ENCODE data around the gene CCDC185. TPM values are rescaled to one million over a fixed set of nuclear protein-coding genes. Genes with fewer than 3 reads are reported as not detected.

Gene CCDC185
- total and polyA plus RNA-seq, 2 experiments from 2014 or later: not detected

GRCh38 chr1:223419561-223419960, 26.3 kb downstream of the CCDC185 start:
- Histone ChIP-seq H3K79me2 (ENCODE audit: insufficient read depth) (no peaks in the 10 kb centered on the region), H3K4me3 (no peak overlapping the region), H4K20me1 (ENCODE audit: insufficient read depth) (no peaks in the 10 kb centered on the region), H2AFZ (no peak overlapping the region), H3K4me1 (ENCODE audit: insufficient read depth) (peaks cover 16% of the 10 kb centered on the region), H3F3A (ENCODE audit: insufficient read depth) (peaks cover 16% of the 10 kb centered on the region; the same call in 1 of the 2 replicates), H3K27me3 (replicated peaks; ENCODE audit: insufficient read depth) (no peaks in the 10 kb centered on the region), H3K9ac (no peak overlapping the region), H3K4me2 (ENCODE audit: unreplicated experiment) (no peak overlapping the region), H3K36me3 (ENCODE audit: low read depth) (no peaks in the 10 kb centered on the region), H3K27ac (no peak overlapping the region), H3K9me2 (ENCODE audit: insufficient read depth) (no peaks in the 10 kb centered on the region), H3K9me3 (ENCODE audit: low read depth) (no peaks in the 10 kb centered on the region)
- 82 to 87% methylated on average over 8 to 10 of the region's 10 CpGs for WGBS, 2 experiments (ENCODE audit: low coverage in 1 of 2, low lambda C conversion rate in 2 of 2, missing lambda C conversion rate in 2 of 2)
- DNase-seq: no peak
- in situ Hi-C loops (cut with MboI): no loop called here
- TF ChIP-seq EZH2 (IDR thresholded peaks at IDR 0.05; ENCODE audit: insufficient read depth, poor library complexity, severe bottlenecking): no peak
- no peak for TF ChIP-seq EZH2phosphoT487 (IDR thresholded peaks at IDR 0.05; ENCODE audit: insufficient read depth, low read depth)

- no peaks in the 10 kb centered on the region for H3K9me2 ChIP-seq (ENCODE audit: insufficient read depth)
- TF ChIP-seq EZH2 (IDR thresholded peaks at IDR 0.05; ENCODE audit: insufficient read depth, poor library complexity, severe bottlenecking) (no peak), EZH2phosphoT487 (IDR thresholded peaks at IDR 0.05; ENCODE audit: insufficient read depth, low read depth) (no peak)
- H3K9ac ChIP-seq: no peak overlapping the region
- DNase-seq: no peak
- no peaks in the 10 kb centered on the region for H3K27me3 ChIP-seq (replicated peaks; ENCODE audit: insufficient read depth)
- H3K27ac ChIP-seq: no peak overlapping the region
- H3K4me2 ChIP-seq (ENCODE audit: unreplicated experiment): no peak overlapping the region
- in situ Hi-C loops (cut with MboI): no loop called here
- no peaks in the 10 kb centered on the region for H4K20me1 ChIP-seq (ENCODE audit: insufficient read depth)
- H3K79me2 ChIP-seq (ENCODE audit: insufficient read depth): no peaks in the 10 kb centered on the region
- peaks cover 27% of the 10 kb centered on the region; the same call in 1 of the 2 replicates for H3F3A ChIP-seq (ENCODE audit: insufficient read depth)
- no peaks in the 10 kb centered on the region for H3K36me3 ChIP-seq (ENCODE audit: low read depth)
- H3K4me1 ChIP-seq (ENCODE audit: insufficient read depth): peaks cover 26% of the 10 kb centered on the region
- 35 to 47% methylated on average over 1 of the region's 1 CpG for WGBS, 2 experiments (ENCODE audit: low coverage in 1 of 2, low lambda C conversion rate in 2 of 2, missing lambda C conversion rate in 2 of 2)
- no peak overlapping the region for H3K4me3 ChIP-seq
- no peaks in the 10 kb centered on the region for H3K9me3 ChIP-seq (ENCODE audit: low read depth)
- no peak overlapping the region for H2AFZ ChIP-seq
Observed at GRCh38 chr1:223421025-223421424, 27.8 kb downstream of the CCDC185 start.

GRCh38 chr1:223421676-223422075, 28.5 kb downstream of the CCDC185 start:
- WGBS, 2 experiments (ENCODE audit: low coverage in 1 of 2, low lambda C conversion rate in 2 of 2, missing lambda C conversion rate in 2 of 2): 33 to 40% methylated on average over 2 of the region's 2 CpGs
- Histone ChIP-seq H3K9me3 (ENCODE audit: low read depth) (no peaks in the 10 kb centered on the region), H2AFZ (no peak overlapping the region), H3K9me2 (ENCODE audit: insufficient read depth) (no peaks in the 10 kb centered on the region), H3F3A (ENCODE audit: insufficient read depth) (peaks cover 27% of the 10 kb centered on the region; the same call in 1 of the 2 replicates), H3K4me3 (no peak overlapping the region), H4K20me1 (ENCODE audit: insufficient read depth) (no peaks in the 10 kb centered on the region), H3K4me2 (ENCODE audit: unreplicated experiment) (no peak overlapping the region), H3K79me2 (ENCODE audit: insufficient read depth) (no peaks in the 10 kb centered on the region), H3K36me3 (ENCODE audit: low read depth) (no peaks in the 10 kb centered on the region), H3K9ac (no peak overlapping the region), H3K27me3 (replicated peaks; ENCODE audit: insufficient read depth) (no peaks in the 10 kb centered on the region), H3K27ac (no peak overlapping the region), H3K4me1 (ENCODE audit: insufficient read depth) (peaks cover 26% of the 10 kb centered on the region)
- TF ChIP-seq EZH2 (IDR thresholded peaks at IDR 0.05; ENCODE audit: insufficient read depth, poor library complexity, severe bottlenecking): no peak
- TF ChIP-seq EZH2phosphoT487 (IDR thresholded peaks at IDR 0.05; ENCODE audit: insufficient read depth, low read depth): no peak
- DNase-seq: no peak
- in situ Hi-C loops (cut with MboI): no loop called here

GRCh38 chr1:223422911-223423310, 29.7 kb downstream of the CCDC185 start:
- peaks cover 27% of the 10 kb centered on the region; the same call in 1 of the 2 replicates for H3F3A ChIP-seq (ENCODE audit: insufficient read depth)
- no peaks in the 10 kb centered on the region for H3K9me3 ChIP-seq (ENCODE audit: low read depth)
- peaks cover 26% of the 10 kb centered on the region for H3K4me1 ChIP-seq (ENCODE audit: insufficient read depth)
- H3K4me3 ChIP-seq: no peak overlapping the region
- no peaks in the 10 kb centered on the region for H3K9me2 ChIP-seq (ENCODE audit: insufficient read depth)
- WGBS, 2 experiments (ENCODE audit: low coverage in 1 of 2, low lambda C conversion rate in 2 of 2, missing lambda C conversion rate in 2 of 2): 58 to 74% methylated on average over 1 of the region's 1 CpG
- H3K36me3 ChIP-seq (ENCODE audit: low read depth): no peaks in the 10 kb centered on the region
- in situ Hi-C loops (cut with MboI): no loop called here
- H3K4me2 ChIP-seq (ENCODE audit: unreplicated experiment): no peak overlapping the region
- H3K79me2 ChIP-seq (ENCODE audit: insufficient read depth): no peaks in the 10 kb centered on the region
- TF ChIP-seq EZH2 (IDR thresholded peaks at IDR 0.05; ENCODE audit: insufficient read depth, poor library complexity, severe bottlenecking) (no peak), EZH2phosphoT487 (IDR thresholded peaks at IDR 0.05; ENCODE audit: insufficient read depth, low read depth) (no peak)
- no peak overlapping the region for H3K9ac ChIP-seq
- no peak for DNase-seq
- no peak overlapping the region for H2AFZ ChIP-seq
- no peak overlapping the region for H3K27ac ChIP-seq
- H3K27me3 ChIP-seq (replicated peaks; ENCODE audit: insufficient read depth): no peaks in the 10 kb centered on the region
- H4K20me1 ChIP-seq (ENCODE audit: insufficient read depth): no peaks in the 10 kb centered on the region
